ENCODE results near the gene TBC1D22A. TPM values are rescaled to one million over a fixed set of nuclear protein-coding genes. Genes with fewer than 3 reads are reported as not detected.
A peak's percentile ranks its signal among the peaks of the same experiment; 100 is the strongest.

TBC1D22A gene
- total and polyA plus RNA-seq, 10 of the 15 experiments (the other 5 are each of a cell fraction or from before 2014, with no cell fraction given): 0.63 to 44.7 (median 27.4) TPM

DNA sequence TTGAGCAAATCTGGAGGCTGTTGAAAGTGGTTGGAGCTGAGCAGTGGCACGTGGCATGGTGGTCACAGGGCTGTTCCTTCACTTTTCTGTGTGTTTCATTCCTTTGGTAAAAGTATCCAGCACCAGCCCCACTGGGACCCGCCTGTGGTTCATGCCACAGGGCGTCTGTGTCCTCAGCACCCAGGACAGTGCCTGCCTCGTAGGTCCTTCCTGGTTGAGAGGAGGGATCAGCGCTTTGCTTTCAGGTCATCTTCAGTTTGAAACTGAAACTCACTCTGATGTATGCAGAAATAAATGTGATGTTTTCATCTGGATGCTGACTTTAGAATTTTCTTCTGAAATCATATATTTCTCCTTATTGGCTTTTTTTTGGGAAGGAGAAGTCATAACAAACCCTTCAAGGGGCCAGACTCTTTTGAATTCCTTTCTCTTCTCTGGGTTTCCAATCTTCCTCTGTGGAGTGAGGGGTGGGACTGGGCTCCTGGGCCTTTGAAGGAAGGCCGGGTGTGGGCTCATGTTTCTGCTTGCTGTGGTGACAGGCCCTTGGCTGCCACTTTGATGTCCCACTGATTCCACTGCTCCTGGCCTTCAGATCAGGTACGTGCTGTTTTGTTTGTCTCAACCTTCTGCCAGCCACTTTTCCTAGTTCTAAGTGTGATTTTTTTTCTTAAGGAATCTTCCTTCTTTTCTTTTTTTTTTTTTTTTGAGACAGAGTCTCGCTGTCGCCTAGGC lies 26.2 kb downstream of the TBC1D22A start (continued):
- no peak for TF ChIP-seq CHD2 (IDR thresholded peaks at IDR 0.05; ENCODE audit: borderline replicate concordance, low read depth, low read length)
- TF ChIP-seq RUNX3 (IDR thresholded peaks at IDR 0.05; ENCODE audit: low read length): peak; percentile 49
- peak; percentile 76; the same call in 1 of the 2 replicates for TF ChIP-seq CREM (IDR thresholded peaks at IDR 0.05; ENCODE audit: low read depth)
- TF ChIP-seq SRF (IDR thresholded peaks at IDR 0.05; ENCODE audit: low read depth in 2 of 2, low read length in 2 of 2): no peak
- peak; percentile 70 for TF ChIP-seq MXI1 (IDR thresholded peaks at IDR 0.05; ENCODE audit: low read depth, low read length)
- TF ChIP-seq ATF7 (IDR thresholded peaks at IDR 0.05; ENCODE audit: low read depth): no peak
- no peak for TF ChIP-seq MYB (IDR thresholded peaks at IDR 0.05; ENCODE audit: borderline replicate concordance, low read depth, low read length)
- no peak for TF ChIP-seq SMAD1 (IDR thresholded peaks at IDR 0.05; ENCODE audit: low read depth, partially characterized antibody)
- TF ChIP-seq, protein P1, sequence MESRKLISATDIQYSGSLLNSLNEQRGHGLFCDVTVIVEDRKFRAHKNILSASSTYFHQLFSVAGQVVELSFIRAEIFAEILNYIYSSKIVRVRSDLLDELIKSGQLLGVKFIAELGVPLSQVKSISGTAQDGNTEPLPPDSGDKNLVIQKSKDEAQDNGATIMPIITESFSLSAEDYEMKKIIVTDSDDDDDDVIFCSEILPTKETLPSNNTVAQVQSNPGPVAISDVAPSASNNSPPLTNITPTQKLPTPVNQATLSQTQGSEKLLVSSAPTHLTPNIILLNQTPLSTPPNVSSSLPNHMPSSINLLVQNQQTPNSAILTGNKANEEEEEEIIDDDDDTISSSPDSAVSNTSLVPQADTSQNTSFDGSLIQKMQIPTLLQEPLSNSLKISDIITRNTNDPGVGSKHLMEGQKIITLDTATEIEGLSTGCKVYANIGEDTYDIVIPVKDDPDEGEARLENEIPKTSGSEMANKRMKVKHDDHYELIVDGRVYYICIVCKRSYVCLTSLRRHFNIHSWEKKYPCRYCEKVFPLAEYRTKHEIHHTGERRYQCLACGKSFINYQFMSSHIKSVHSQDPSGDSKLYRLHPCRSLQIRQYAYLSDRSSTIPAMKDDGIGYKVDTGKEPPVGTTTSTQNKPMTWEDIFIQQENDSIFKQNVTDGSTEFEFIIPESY (IDR thresholded peaks at IDR 0.05): no peak
- TF ChIP-seq SIN3A (IDR thresholded peaks at IDR 0.05; ENCODE audit: low read depth, low read length): peak; percentile 71; the same call in 1 of the 2 replicates
- peak; percentile 29 to 33; a peak in 1 of 4 replicates for TF ChIP-seq BHLHE40 (IDR thresholded peaks at IDR 0.05; ENCODE audit: borderline replicate concordance in 1 of 2, low read depth in 2 of 2, low read length in 1 of 2)

DNA sequence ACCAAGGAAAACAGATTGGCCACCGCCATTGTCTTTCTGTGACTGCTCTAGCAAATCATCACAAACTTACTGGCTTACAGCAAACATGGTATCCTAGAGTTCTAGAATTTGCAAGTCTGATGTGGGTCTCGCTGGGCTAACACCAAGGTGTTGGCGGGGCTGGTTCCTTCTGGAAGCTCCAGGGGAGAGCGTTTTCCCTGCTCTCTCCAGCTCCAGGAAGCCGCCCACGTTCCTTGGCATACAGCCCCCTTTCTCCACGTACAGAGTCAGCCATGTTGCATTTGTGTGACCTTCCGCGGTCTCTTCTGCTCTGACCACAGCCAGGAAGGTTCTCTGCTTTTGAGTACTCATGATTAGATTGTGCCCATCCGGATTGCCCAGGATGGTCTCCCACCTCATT lies 27.5 kb downstream of the TBC1D22A start:
- CTCF ChIA-PET: no interaction called here
- WGBS (ENCODE audit: insufficient coverage, insufficient replicate concordance, low lambda C conversion rate, missing lambda C conversion rate): 88% methylated on average over 10 of the region's 10 CpGs
- TF ChIP-seq ZSCAN29 (IDR thresholded peaks at IDR 0.05) (no peak), FOXM1 (IDR thresholded peaks at IDR 0.05; ENCODE audit: low read depth, low read length) (no peak), CBFB (IDR thresholded peaks at IDR 0.05; ENCODE audit: low read depth) (no peak), SRF (IDR thresholded peaks at IDR 0.05; ENCODE audit: low read depth in 2 of 2, low read length in 2 of 2) (no peak), ZNF622 (IDR thresholded peaks at IDR 0.05) (no peak), ZZZ3 (IDR thresholded peaks at IDR 0.05; ENCODE audit: control insufficient read depth, insufficient read length, low read depth) (no peak), MEF2A (IDR thresholded peaks at IDR 0.05; ENCODE audit: insufficient read depth, low read depth, low read length) (no peak), GABPA (IDR thresholded peaks at IDR 0.05; ENCODE audit: low read depth) (no peak)
- TF ChIP-seq, protein P2, sequence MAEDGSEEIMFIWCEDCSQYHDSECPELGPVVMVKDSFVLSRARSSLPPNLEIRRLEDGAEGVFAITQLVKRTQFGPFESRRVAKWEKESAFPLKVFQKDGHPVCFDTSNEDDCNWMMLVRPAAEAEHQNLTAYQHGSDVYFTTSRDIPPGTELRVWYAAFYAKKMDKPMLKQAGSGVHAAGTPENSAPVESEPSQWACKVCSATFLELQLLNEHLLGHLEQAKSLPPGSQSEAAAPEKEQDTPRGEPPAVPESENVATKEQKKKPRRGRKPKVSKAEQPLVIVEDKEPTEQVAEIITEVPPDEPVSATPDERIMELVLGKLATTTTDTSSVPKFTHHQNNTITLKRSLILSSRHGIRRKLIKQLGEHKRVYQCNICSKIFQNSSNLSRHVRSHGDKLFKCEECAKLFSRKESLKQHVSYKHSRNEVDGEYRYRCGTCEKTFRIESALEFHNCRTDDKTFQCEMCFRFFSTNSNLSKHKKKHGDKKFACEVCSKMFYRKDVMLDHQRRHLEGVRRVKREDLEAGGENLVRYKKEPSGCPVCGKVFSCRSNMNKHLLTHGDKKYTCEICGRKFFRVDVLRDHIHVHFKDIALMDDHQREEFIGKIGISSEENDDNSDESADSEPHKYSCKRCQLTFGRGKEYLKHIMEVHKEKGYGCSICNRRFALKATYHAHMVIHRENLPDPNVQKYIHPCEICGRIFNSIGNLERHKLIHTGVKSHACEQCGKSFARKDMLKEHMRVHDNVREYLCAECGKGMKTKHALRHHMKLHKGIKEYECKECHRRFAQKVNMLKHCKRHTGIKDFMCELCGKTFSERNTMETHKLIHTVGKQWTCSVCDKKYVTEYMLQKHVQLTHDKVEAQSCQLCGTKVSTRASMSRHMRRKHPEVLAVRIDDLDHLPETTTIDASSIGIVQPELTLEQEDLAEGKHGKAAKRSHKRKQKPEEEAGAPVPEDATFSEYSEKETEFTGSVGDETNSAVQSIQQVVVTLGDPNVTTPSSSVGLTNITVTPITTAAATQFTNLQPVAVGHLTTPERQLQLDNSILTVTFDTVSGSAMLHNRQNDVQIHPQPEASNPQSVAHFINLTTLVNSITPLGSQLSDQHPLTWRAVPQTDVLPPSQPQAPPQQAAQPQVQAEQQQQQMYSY (CRISPR knock-in tag; IDR thresholded peaks at IDR 0.05): no peak

More for the DNA sequence above, 27.5 kb downstream of the TBC1D22A start:
- Histone ChIP-seq H3K27ac (ENCODE audit: control insufficient read depth, insufficient read depth) (no peak overlapping the region), H3K4me3 (no peak overlapping the region), H3K36me3 (ENCODE audit: control insufficient read depth in 2 of 2, insufficient read depth in 2 of 2, low read length in 1 of 2) (peaks cover 20 to 25% of the 10 kb centered on the region in 2 experiments), H2AFZ (ENCODE audit: control insufficient read depth, low read depth, low read length) (no peak overlapping the region), H3K4me1 (ENCODE audit: control insufficient read depth, insufficient read depth, low read length) (peaks cover 22% of the 10 kb centered on the region), H3K9me3 (replicated peaks; ENCODE audit: control insufficient read depth, insufficient read depth, low read length) (no peaks in the 10 kb centered on the region; the same call in 1 of the 3 replicates), H3K9ac (ENCODE audit: control insufficient read depth, insufficient read depth, low read length) (no peak overlapping the region), H3K27me3 (replicated peaks in 1 of 2; ENCODE audit: control insufficient read depth in 2 of 2, insufficient read depth in 2 of 2, low read length in 1 of 2) (no peaks in the 10 kb centered on the region), H4K20me1 (ENCODE audit: control insufficient read depth, insufficient read depth) (peaks cover 4% of the 10 kb centered on the region; the same call in 1 of the 2 replicates), H3K4me2 (ENCODE audit: control insufficient read depth, insufficient read depth) (no peak overlapping the region), H3K79me2 (ENCODE audit: control insufficient read depth, insufficient read depth, low read length) (peaks cover 50% of the 10 kb centered on the region)
- BruUV-seq (replicated peaks): no TSS peak
- DNase-seq (ENCODE audit: low read depth, low spot score): no peak
- RAD21 ChIA-PET (ENCODE audit: unreplicated experiment): no interaction called here
- no peak for ATAC-seq
- POLR2A ChIA-PET: no interaction called here
- SMC1A ChIA-PET (ENCODE audit: uncharacterized antibody, unreplicated experiment): interaction anchor here (2.3 kb wide), 1 partner anchor 31 kb away, joined by 9 read pairs; no protein-coding TSS in a partner anchor
- intact Hi-C loops (cut with micrococcal nuclease; ENCODE audit: unreplicated experiment) (no loop called here), in situ Hi-C loops (cut with MboI) (no loop called here)
- no peak for FAIRE-seq

Data from GM12878 (cell line).